GM23338 (cell line): ENCODE results near the gene KCNMA1. TPM values are rescaled to one million over a fixed set of nuclear protein-coding genes. Genes with fewer than 3 reads are reported as not detected.

Experiments
- ATAC-seq: fragments of 200-7000 bp; cut with Tn5 transposase; 3 replicates; pipeline ENCODE4 v1.9.1; 2020
- DNase-seq: peaks from one replicate; pipeline ENCODE4 v3.0.0-alpha.2; 2015; ENCODE audit warnings: low spot score
- H2AFZ ChIP-seq: fragments of 200-600 bp; sonication (generic); 2 replicates; pipeline ENCODE4 v1.8.0; 2016; ENCODE audit warnings: antibody characterized with exemption, mild to moderate bottlenecking, moderate library complexity
- H3F3A ChIP-seq: fragments of 200-600 bp; sonication (generic); replicated peaks from 2 replicates; pipeline ENCODE4 v1.8.0; 2017; ENCODE audit warnings: antibody characterized with exemption, mixed run types, low read depth
- H3K27ac ChIP-seq: fragments of 200-600 bp; sonication (generic); 2 replicates; pipeline ENCODE4 v1.6.1; 2016; ENCODE audit warnings: low read depth
- H3K27me3 ChIP-seq: fragments of 200-600 bp; sonication (generic); 2 replicates; pipeline ENCODE4 v1.8.0; 2016; ENCODE audit warnings: mild to moderate bottlenecking, mixed run types, moderate library complexity; ENCODE audit not compliant: insufficient read depth
- H3K36me3 ChIP-seq: fragments of 200-600 bp; sonication (generic); 2 replicates; pipeline ENCODE4 v1.8.0; 2016; ENCODE audit warnings: mild to moderate bottlenecking; ENCODE audit not compliant: insufficient read depth
- H3K4me1 ChIP-seq: fragments of 200-600 bp; sonication (generic); 2 replicates; pipeline ENCODE4 v1.8.0; 2016; ENCODE audit warnings: mild to moderate bottlenecking, moderate library complexity; ENCODE audit not compliant: insufficient read depth
- H3K4me2 ChIP-seq: fragments of 200-600 bp; sonication (generic); 2 replicates; pipeline ENCODE4 v1.7.1; 2017; ENCODE audit warnings: mixed run types
- H3K4me3 ChIP-seq: fragments of 200-600 bp; sonication (generic); 2 replicates; pipeline ENCODE4 v1.6.1; 2016; ENCODE audit warnings: mixed run types
- H3K79me2 ChIP-seq: fragments of 200-600 bp; sonication (generic); replicated peaks from 2 replicates; pipeline ENCODE4 v1.8.0; 2017; ENCODE audit warnings: mild to moderate bottlenecking; ENCODE audit not compliant: insufficient read depth
- H3K9me2 ChIP-seq: fragments of 200-600 bp; sonication (generic); 2 replicates; pipeline ENCODE4 v1.8.0; 2017; ENCODE audit not compliant: insufficient read depth
- H4K20me1 ChIP-seq: fragments of 200-600 bp; sonication (generic); replicated peaks from 2 replicates; pipeline ENCODE4 v1.8.0; 2017; ENCODE audit warnings: mild to moderate bottlenecking; ENCODE audit not compliant: insufficient read depth
- H3K27ac Mint-ChIP-seq: 2 replicates; pipeline ENCODE4 v1.8.0; 2020; ENCODE audit warnings: inconsistent platforms, mild to moderate bottlenecking, moderate library complexity, mixed read lengths
- H3K27me3 Mint-ChIP-seq: 3 replicates; pipeline ENCODE4 v1.8.0; 2022; ENCODE audit warnings: low read depth, mild to moderate bottlenecking, moderate library complexity, mixed read lengths, inconsistent platforms; ENCODE audit not compliant: insufficient read depth, poor library complexity
- H3K36me3 Mint-ChIP-seq: 3 replicates; pipeline ENCODE4 v1.8.0; 2021; ENCODE audit warnings: low read depth, mild to moderate bottlenecking, inconsistent platforms, moderate library complexity, mixed read lengths
- H3K4me1 Mint-ChIP-seq: 3 replicates; pipeline ENCODE4 v1.8.0; 2020; ENCODE audit warnings: mild to moderate bottlenecking, inconsistent platforms, mixed read lengths
- H3K4me3 Mint-ChIP-seq: 3 replicates; pipeline ENCODE4 v1.8.0; 2021; ENCODE audit warnings: moderate library complexity, mild to moderate bottlenecking, inconsistent platforms, mixed read lengths
- H3K9me3 Mint-ChIP-seq: 3 replicates; pipeline ENCODE4 v1.8.0; 2020; ENCODE audit warnings: moderate library complexity, mild to moderate bottlenecking, inconsistent platforms, mixed read lengths
- CTCF ChIP-seq, 2 experiments: fragments of 200-600 bp in 1 of 2; sonication (generic) in 1 of 2; conservative IDR thresholded peaks; 2 replicates each; pipeline versions ENCODE4 v1.5.1 to v1.6.1; 2016 to 2017; ENCODE audit warnings: antibody characterized with exemption in 2 of 2, low read depth in 2 of 2, mild to moderate bottlenecking in 2 of 2, moderate library complexity in 1 of 2
- ETS1 ChIP-seq: IDR thresholded peaks from 2 replicates; pipeline ENCODE4 v1.6.1; 2016; ENCODE audit warnings: antibody characterized with exemption
- EZH2phosphoT487 ChIP-seq: fragments of 200-600 bp; sonication (generic); IDR thresholded peaks from one replicate; pipeline ENCODE4 v1.8.1; 2018; ENCODE audit warnings: antibody characterized with exemption; ENCODE audit not compliant: unreplicated experiment
- JUNB ChIP-seq: IDR thresholded peaks from one replicate; pipeline ENCODE4 v1.6.1; 2016; ENCODE audit warnings: antibody characterized with exemption; ENCODE audit not compliant: unreplicated experiment
- NANOG ChIP-seq: IDR thresholded peaks from 2 replicates; pipeline ENCODE4 v1.6.1; 2016; ENCODE audit warnings: antibody characterized with exemption, borderline replicate concordance
- POLR2AphosphoS5 ChIP-seq: IDR thresholded peaks from 2 replicates; pipeline ENCODE4 v1.6.1; 2016; ENCODE audit warnings: antibody characterized with exemption, low read depth
- ZNF114 ChIP-seq: fragments of 250-450 bp; sonication (Bioruptor Pico); IDR thresholded peaks from 2 replicates; pipeline ENCODE4 v1.5.0; 2020; ENCODE audit warnings: mild to moderate bottlenecking, moderate library complexity
- ZNF331 ChIP-seq: fragments of 250-450 bp; sonication (Bioruptor Pico); IDR thresholded peaks from 2 replicates; pipeline ENCODE4 v1.5.0; 2020; ENCODE audit warnings: low read depth, mild to moderate bottlenecking, moderate library complexity
- ZNF462 ChIP-seq: fragments of 250-450 bp; sonication (Bioruptor Pico); IDR thresholded peaks from 2 replicates; pipeline ENCODE4 v1.5.0; 2020; ENCODE audit warnings: mild to moderate bottlenecking, moderate library complexity
- polyA plus RNA-seq: library from polyadenylated mRNA; unstranded; fragments of >200 nt; fragmentation: Nextera tagmentation; extraction: Ambion mirVana; gene quantifications from 2 replicates; pipeline ENCODE4 v1.2.1, GENCODE V29; 2016
- total RNA-seq: library from RNA; depleted of rRNA; stranded (reverse); fragments of >200 nt; shearing (Covaris generic); gene quantifications from 2 replicates; pipeline ENCODE4 v1.2.3, GENCODE V29; 2014

Gene KCNMA1
- total and polyA plus RNA-seq, 2 experiments from 2014 or later: 8.2 to 9.0 TPM

- ATAC-seq: no peak
- Histone ChIP-seq H3K36me3 (no peaks in the 10 kb centered on the region), H3K27me3 (no peaks in the 10 kb centered on the region), H3F3A (no peaks in the 10 kb centered on the region), H3K4me3 (no peak overlapping the region), H2AFZ (no peak overlapping the region), H4K20me1 (no peaks in the 10 kb centered on the region), H3K4me2 (no peak overlapping the region), H3K27ac (no peak overlapping the region), H3K9me2 (peaks cover 9% of the 10 kb centered on the region; the same call in 1 of the 2 replicates), H3K79me2 (no peaks in the 10 kb centered on the region), H3K4me1 (peaks cover 61% of the 10 kb centered on the region)
- no peaks in the 10 kb centered on the region for H3K36me3 Mint-ChIP-seq
- no peak for DNase-seq
- H3K27ac Mint-ChIP-seq: no peak overlapping the region
- H3K4me1 Mint-ChIP-seq: peaks cover 56% of the 10 kb centered on the region
- no peak overlapping the region for H3K4me3 Mint-ChIP-seq
- TF ChIP-seq POLR2AphosphoS5 (no peak), ETS1 (no peak), JUNB (no peak), ZNF462 (CRISPR knock-in tag) (no peak), ZNF114 (CRISPR knock-in tag) (no peak), ZNF331 (CRISPR knock-in tag) (no peak), NANOG (no peak), CTCF (conservative IDR thresholded peaks at IDR 0.05; ENCODE audit: low read depth in 2 of 2) (no peak), EZH2phosphoT487 (no peak)
- H3K9me3 Mint-ChIP-seq: no peaks in the 10 kb centered on the region
- peaks cover 9% of the 10 kb centered on the region for H3K27me3 Mint-ChIP-seq
Measured at GRCh38 chr10:77287647-77288120, 349.9 kb downstream of the KCNMA1 start.
